HG03442 (cell line): ENCODE data around the gene FBXW11.

Experiments
- ATAC-seq: cut with Tn5 transposase; IDR thresholded peaks from one replicate; pipeline ENCODE4 v1.9.1; 2021; ENCODE audit warnings: mild to moderate bottlenecking, moderate library complexity; ENCODE audit not compliant: unreplicated experiment

Gene FBXW11

DNA sequence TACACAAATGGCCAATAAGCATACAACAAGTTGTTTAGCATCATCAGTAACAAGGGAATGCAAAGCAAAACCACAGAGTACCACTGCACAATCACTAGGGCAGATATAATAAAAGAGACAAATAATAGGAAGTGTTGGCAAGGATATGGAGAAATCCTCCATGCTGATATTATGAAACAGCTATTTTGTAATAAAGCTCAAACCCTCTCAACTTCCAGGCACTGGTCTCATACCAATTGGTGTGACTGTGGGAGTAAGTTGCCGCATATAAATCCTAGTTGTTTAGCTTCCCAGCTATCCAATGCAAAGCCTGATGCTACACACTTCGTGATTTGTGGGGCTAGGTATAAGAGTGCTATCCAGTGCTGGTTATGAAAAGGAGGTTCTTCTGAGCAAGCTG is 132.2 kb downstream of the FBXW11 start:
- no peak for ATAC-seq

DNA sequence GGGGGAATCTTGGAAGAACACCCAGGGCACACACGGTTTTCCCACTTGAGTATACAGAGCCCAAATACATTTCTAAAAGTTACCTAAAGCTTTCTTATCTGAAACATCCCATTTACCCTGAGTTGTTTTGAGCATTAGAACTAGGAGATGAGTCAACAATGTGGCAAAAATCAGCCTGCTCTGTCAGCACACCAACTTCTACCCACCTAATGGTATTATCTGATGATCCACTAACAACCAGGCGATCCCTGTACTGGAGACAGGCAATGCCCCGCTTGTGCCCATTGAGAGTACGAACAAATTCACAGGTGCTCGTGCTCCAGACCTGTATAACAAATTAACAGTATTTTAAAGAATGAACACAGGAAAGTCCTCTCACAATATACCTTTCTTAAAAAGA is 133.8 kb downstream of the FBXW11 start:
- ATAC-seq, result no peak

DNA sequence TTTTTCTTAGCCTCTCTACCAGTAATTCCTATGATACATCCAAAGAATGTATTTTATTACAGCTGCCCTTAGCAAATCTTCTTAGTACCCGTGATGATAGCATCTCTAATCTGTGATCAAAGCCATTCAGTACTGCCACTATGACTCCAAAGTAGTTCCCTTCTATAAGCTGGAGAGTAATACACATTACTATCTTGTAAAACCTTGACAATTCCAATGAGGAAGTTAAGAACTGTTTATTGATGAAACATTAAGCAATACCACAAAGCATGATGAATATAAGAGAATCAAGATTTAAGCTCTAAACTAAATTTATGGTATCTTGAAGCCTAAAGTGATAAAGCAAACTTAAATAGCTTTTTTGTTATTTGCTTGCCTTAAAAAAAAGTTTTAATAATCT is 134.7 kb downstream of the FBXW11 start:
- ATAC-seq, result no peak

- no peak for ATAC-seq
Observed at GRCh38 chr5:171869956-171870355, 136.5 kb downstream of the FBXW11 start.

DNA sequence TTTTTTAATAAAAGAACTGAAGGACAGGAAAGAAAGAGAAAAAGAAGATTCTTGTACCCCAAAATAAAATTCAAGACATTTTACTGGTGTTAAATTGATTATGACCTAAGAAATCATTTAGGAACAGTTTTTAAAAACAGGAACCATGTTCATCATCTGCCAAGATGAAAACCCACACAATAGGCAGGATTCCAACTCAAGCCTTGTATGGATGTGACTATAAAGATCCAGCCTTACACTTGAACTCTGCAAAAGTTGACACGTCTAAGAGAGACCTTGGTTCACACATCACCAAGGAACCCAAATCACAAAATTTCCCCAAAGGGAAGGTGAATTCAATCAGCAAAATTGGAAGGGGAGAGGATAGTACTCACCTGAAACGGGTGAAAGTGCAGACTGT is 138.2 kb downstream of the FBXW11 start:
- no peak for ATAC-seq

DNA sequence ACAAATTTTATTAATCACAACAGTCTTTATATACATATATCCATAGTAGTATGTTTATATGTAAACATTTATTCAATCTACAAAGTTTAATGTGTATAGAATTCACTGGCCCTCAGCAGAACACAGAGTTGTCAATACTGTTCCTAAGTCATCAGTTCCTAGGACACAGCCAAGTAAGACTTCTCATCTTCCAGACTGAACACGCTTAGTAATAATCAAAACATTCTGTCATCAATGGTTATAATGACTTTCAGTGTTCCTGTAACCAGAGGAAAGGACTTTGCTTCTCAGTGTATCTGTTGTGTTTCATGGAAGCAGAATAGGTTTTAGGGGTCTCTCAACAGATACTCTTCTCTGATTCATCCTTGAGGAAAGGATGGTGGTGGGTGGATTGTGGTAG is 138.7 kb downstream of the FBXW11 start:
- no peak for ATAC-seq

GRCh38 chr5:171865471-171865870 is 141.0 kb downstream of the FBXW11 start:
- no peak for ATAC-seq

DNA sequence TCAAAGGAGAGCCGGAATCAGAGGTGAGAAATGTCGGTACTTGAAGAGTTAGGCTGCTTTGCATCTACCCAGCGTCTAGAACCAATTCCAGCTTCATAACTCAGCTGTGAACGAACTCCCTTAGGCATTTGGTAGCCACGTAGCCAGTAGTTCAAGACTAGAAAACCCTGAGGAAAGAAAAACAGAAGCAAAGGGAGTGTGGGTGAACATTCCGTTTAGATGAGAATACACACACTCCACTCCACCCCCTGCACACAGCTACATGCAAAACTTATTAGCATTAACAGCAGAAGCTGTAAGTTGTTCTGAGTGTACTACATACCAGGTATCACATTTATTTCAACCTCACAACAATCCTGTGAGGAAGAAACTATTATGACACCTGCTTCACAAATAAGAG is 142.5 kb downstream of the FBXW11 start:
- no peak for ATAC-seq

GRCh38 chr5:171862624-171863023 is 143.8 kb downstream of the FBXW11 start:
- ATAC-seq, result no peak

GRCh38 chr5:171861381-171861780 is 145.1 kb downstream of the FBXW11 start:
- ATAC-seq, result no peak

GRCh38 chr5:171858303-171858702 is 148.1 kb downstream of the FBXW11 start:
- no peak for ATAC-seq

DNA sequence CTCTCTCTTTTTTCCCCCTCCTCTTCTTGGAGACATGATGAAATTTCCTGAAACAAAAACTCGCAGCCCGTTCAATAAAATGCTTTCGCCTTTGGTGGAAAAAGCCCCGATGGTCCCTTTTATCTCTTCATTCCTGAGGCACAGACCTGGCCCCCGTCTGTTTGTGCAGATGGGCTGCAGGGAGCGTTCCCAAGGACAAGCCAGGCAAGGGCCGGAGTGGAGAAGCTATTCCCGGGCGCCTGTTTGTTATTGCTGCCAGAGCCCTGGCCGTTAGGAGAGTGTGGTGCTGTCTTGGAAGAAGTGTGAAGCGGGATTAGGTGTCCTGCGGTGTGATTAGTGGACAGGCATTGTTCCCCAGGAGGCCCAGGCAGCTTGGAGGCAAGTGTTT is 149.0 kb downstream of the FBXW11 start:
- ATAC-seq, result no peak

DNA sequence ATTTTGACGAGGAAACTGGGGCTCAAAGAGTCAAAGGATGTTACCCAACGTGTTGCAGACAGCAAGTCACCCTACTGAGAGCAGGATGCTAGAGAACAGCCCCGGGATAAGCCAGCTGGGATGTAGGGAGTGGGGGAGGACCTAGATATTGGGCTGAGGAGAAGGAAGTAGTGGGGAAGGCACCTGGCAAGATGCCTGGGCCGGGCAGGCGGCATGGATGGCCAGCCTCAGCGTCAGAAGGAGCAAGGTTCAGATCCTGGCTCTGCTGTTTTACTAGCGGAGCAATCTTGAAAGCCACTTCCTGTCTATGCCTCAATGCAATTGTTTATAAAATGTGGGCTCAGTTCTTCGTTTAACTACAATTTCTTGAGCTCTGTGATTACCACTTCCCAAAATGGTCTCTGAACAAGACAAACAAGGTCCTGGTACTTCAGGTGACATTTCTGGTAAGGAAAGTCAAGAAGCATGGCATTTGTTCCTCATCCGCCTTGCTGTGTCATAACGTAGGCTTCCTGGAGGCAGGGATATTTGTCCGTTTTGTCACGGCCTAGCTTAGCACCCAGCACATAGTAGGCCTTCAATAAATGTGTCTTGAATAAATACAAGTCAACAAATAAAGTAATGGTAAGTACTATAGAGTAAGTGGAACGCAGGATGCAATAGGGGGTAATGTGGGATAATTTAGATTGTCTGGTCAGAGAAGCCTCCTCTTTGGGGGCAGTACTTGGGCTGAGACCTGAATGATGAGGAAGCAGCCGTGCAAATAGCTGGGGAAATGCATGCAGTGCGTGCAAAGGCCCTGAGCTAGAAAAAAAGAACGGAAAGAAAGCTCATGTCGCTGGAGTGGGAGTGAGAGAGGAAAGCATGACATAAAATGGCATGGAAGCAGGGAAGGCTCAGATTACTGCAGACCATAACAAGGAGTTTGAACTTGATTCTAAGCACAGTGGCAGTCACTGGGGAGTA is 150.4 kb downstream of the FBXW11 start:
- ATAC-seq, result no peak

DNA sequence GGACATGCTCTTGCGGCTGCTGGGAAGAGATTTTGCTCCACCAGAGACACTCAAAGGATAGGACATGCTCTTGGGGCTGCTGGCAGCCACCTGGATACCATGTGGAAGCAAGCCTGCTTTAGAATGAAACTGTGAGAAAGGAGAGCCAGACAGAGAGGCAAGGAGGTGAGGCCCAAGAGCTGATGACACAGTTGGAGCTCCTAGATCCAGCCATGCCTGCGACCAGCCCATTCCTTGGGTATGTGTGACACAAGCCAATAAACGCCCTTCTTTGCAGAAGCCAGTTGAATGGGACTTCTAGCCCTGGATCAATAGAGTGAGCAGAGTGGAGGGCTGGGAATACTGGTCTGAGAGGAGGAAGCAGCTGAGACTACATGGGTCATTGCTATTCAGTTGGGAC is 151.2 kb downstream of the FBXW11 start:
- ATAC-seq, result no peak

- ATAC-seq, result no peak
Observed at GRCh38 chr5:171852255-171852681, 154.2 kb downstream of the FBXW11 start.

DNA sequence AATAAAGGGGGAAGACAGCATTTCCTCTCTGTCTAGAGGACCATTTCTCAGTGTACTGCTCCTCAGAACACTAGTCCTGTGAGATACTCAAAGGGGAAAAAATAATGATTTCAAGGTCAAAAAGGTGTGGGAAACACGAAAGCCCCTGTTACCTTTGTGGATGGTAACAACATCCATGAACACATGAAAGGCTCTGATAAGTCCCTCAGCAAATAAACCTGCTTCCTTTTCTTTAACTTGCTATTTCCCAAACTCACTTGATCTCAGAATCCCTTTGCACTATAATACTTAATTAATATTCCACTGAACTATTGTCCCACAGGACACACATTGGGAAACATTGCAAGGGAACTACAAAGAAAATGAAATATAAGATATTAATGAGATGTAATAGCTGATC is 155.2 kb downstream of the FBXW11 start:
- no peak for ATAC-seq

- no peak for ATAC-seq
Observed at GRCh38 chr5:171850324-171850947, 156.0 kb downstream of the FBXW11 start.

DNA sequence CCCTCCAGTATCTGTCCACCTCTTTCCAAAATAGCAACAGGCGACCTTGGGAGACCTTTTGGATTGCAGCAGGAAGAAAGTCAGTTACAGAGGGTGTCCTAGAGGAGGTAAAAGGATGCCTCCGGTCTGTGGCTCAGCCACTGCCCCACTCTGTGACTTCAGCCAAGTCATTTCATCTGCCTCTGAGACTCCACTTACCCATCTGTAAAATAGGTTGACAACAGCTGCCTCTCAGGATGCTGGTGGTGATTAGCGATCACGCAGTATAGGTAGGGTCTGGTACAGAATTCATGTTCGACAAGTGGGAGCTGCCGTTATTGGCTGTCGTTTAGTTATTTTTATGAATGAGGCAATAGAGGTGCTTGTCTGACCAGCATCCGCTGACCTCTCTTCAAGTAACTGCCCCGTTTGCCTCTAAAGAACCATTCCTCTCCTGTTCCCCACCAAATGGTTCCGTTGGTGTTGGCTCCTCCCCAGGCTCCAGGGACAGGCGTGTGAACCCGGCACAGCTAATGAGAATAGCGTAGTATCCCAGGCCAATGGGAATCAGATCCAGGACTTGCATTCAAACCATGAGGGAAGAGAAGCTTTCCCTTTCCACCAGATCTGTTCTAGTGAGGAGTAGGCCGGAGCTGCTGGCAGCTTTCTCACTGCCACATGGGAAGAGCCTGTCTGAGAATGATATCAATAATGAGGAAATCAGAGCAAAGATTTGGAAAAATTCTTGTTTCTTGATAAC is 156.7 kb downstream of the FBXW11 start:
- no peak for ATAC-seq

- ATAC-seq, result no peak
Observed at GRCh38 chr5:171848911-171849520, 157.4 kb downstream of the FBXW11 start.

GRCh38 chr5:171848486-171848885 is 158.0 kb downstream of the FBXW11 start:
- no peak for ATAC-seq

GRCh38 chr5:171848006-171848405 is 158.4 kb downstream of the FBXW11 start:
- no peak for ATAC-seq
